ENCODE measurements around the gene MUC22.
"Not testable (repeated sequence)": the region's sequence is repeated elsewhere in the genome, so short reads cannot be mapped to it uniquely, and the experiment has no call there.

The MUC22 gene

DNA sequence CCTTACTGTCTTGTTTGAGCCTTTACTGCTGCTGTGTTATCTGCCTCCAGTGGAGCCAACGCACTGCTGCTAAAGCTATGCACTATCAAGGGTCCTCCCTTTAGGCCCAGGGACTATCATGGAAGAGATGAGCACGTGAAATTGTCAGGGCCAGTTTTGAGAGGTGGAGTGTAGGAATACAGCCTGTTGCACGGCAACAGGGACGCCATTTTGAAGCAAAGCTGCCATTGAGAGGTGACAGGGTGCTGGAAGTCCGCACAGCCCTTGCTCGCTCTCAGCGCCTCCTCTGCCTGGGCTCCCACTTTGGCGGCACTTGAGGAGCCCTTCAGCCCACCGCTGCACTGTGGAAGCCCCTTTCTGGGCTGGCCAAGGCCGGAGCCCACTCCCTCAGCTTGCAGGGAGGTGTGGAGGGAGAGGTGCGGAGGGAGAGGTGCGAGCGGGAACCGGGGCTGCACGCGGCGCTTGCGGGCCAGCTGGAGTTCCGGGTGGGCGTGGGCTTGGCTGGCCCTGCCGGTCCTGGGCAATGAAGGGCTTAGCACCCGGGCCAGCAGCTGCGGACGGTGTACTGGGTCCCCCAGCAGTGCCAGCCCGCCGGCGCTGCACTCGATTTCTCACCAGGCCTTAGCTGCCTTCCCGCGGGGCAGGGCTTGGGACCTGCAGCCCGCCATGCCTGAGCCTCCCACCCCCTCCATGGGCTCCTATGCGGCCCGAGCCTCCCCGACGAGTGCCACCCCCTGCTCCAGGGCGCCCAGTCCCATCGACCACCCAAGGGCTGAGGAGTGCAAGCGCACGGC, 10.0 kb upstream of the MUC22 start:
- DNase-seq, result not testable (repeated sequence)

DNA sequence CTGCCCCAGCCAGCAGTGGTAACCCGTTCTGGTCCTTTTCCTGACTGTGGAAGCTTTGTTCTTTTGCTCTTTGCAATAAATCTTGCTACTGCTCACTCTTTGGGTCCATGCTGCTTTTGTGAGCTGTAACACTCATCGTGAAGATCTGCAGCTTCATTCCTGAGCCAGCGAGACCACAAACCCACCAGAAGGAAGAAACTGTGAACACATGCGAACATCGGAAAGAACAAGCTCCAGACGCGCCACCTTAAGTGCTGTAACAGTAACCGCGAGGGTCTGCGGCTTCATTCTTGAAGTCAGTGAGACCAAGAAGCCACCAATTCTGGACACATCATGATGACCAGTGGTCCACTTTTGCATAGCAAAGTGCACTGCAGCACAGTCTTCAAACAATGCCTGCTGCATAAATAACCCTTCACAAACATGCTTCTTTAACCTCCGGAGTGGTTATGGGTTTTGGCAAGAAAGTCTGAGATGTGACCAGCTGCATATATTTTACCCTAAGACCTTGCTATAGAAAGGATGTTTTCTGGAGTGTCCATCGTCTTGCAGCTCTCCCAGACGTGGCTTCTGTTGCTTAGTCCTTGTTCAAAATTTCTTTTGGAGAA, 8.9 kb upstream of the MUC22 start:
- no peak for DNase-seq

GRCh38 chr6:31002471-31002870, 7.8 kb upstream of the MUC22 start:
- no peak for DNase-seq

DNA sequence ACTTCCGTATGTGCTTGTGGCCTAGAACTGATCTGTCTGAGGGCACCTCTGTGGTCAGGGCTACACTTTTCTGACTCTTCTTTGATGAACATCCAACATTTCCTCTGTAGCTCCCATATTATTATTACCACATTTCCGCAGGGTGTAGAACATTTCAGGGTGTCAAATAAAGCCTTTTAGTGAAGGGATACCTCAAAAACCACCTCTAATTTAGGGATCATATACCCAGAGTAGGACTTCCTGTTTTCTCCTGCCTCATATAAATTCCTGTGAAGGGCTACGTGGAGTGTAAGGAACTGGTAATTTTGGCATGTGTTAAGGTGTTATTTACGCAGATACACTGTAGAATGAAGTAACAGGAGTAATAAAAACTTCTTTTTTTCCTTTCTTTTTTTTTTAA, 5.5 kb upstream of the MUC22 start:
- DNase-seq, result no peak

GRCh38 chr6:31005249-31006020, 4.8 kb upstream of the MUC22 start:
- no peak for DNase-seq

DNA sequence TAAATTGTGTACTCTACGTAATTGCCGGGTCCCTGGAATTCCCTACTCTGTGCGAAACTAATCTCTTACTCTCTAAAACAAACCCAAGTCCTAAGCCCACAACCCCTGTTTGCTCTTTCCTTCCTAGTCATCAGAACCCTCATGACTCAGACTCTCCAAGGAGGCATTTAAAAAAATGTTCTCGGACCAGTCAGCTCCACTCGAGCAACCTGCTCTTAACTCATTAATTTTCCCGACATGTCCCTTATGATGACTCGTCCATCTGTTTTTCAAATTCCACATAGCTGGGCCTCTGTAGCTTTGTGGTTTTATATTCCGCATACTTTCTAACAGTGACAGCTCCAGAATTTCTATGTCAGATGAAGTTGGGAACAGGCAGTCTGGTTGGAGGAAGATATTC, 2.6 kb upstream of the MUC22 start:
- peak; percentile 95 for DNase-seq

DNA sequence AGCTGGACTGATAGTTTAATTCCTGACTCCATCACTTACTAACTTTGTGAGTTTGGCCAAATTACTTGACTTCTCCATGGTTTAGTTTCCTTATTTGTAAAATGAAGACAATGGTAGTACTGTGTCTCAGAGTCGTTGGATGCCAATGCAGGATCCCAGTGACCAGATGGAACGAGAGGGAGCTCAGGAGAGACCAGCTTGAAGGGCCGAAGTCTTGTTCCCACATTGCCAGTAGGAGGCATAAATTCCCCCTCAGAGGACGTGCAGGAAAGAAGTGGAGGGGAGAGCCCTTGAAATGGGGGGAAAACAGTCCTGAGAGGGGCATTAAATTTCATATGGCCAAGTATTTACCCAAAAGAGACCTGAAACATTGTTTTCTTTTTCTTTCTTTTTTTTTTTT, 2.1 kb upstream of the MUC22 start:
- DNase-seq, result no peak

DNA sequence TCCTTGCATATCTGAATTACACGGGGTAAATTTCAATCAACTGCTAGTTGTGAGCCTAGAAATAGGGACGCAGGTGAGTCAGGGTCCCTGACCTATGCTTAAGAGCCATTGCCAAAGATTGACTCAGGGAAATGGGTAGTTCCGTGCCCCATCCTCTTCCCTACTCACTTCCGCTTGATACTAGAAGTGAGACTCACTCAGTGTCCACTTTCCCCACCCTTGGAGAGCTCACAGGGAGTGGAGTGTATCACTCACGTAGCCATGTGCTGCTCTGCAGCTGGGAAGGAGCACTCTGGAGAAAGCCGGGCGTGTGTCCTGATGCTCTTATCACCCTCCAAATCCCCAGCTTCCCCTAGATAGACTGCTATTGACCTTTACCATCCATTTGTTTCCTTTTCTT, 543 bp upstream of the MUC22 start:
- no peak for DNase-seq

- no peak for DNase-seq
Measured at GRCh38 chr6:31011153-31011552, 879 bp downstream of the MUC22 start.

GRCh38 chr6:31016659-31017299, 6.5 kb downstream of the MUC22 start:
- DNase-seq, result no peak

DNA sequence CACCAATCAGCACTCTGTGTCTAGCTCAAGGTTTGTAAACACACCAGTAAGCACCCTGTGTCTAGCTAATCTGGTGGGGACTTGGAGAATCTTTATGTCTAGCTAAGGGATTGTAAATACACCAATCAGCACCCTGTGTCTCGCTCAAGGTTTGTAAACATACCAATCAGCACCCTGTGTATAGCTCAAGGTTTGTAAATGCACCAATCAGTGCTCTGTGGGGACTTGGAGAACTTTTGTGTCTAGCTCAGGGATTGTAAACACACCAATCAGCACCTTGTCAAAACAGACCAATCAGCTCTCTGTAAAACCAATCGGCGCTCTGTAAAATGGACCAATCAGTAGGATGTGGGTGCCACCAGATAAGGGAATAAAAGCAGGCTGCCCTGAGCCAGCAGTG, 7.2 kb downstream of the MUC22 start:
- DNase-seq, result not testable (repeated sequence)

DNA sequence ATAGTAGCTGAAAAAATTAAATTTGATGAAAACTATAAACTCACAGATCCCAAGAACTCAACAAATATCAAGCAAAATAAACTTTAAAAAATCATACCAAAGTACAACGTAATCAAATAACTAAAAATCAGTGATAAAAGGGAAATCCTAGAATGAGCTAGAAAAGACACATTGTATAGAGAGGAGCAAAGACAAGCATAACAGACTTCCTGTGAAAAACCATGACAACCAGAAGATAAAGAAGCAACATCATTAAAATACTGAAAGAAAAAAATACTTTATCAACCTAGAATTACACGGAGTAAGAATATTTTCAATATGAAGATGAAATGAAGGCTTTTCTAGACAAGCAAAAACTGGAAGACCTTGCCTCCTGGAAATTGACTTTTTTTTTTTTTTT, 9.8 kb downstream of the MUC22 start:
- DNase-seq, result no peak

DNA sequence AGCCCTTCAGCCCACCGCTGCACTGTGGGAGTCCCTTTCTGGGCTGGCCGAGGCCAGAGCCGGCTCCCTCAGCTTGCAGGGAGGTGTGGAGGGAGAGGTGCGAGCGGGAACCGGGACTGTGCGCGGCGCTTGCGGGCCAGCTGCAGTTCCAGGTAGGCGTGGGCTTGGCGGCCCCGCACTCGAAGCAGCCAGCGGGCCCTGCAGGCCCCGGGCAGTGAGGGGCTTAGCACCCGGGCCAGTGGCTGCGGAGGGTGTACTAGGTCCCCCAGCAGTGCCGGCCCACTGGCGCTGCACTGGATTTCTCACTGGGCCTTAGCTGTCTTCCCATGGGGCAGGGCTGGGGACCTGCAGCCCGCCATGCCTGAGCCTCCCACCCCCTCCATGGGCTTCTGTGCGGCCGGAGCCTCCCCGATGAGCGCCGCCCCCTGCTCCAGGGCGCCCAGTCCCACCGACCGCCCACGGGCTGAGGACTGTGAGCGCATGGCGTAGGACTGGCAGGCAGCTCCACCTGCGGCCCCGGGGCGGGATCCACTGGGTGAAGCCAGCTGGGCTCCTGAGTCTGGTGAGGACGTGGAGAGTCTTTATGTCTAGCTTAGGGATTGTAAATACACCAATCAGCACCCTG, 10.5 kb downstream of the MUC22 start:
- not testable (repeated sequence) for DNase-seq

DNA sequence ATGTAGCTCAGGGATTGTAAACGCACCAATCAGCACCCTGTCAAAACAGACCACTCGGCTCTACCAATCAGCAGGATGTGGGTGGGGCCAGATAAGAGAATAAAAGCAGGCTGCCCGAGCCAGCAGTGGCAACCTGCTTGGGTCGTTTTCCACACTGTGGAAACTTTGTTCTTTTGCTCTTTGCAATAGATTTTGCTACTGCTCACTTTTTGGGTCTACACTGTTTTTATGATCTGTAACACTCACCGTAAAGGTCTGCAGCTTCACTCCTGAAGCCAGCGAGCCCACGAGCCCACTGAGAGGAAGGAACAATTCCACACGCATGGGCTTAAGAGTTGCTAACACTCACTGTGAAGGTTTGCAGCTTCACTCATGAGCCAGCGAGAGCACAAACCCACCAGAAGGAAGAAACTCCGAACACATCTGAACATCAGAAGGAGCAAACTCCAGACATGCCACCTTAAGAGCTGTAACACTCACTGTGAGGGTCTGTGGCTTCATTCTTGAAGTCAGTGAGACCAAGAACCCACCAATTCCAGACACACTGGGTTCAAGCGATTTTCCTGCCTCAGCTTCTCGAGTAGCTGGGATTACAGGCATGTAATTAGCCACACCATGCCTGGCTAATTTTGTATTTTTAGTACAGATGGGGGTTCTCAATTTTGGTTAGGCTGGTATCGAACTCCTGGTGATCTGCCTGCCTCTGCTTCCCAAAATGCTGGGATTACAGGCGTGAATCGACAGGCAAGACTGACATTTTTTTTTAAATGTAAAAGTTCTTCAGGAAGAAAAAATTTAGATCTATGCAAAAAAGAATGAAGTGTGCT, 11.6 kb downstream of the MUC22 start:
- DNase-seq, result not testable (repeated sequence)

- DNase-seq, result no peak
Measured at GRCh38 chr6:31025595-31025994, 15.3 kb downstream of the MUC22 start.

GRCh38 chr6:31031095-31031494, 20.8 kb downstream of the MUC22 start:
- no peak for DNase-seq

- DNase-seq, result no peak
Measured at GRCh38 chr6:31033075-31033474, 22.8 kb downstream of the MUC22 start.

GRCh38 chr6:31035862-31036497, 25.7 kb downstream of the MUC22 start:
- no peak for DNase-seq

DNA sequence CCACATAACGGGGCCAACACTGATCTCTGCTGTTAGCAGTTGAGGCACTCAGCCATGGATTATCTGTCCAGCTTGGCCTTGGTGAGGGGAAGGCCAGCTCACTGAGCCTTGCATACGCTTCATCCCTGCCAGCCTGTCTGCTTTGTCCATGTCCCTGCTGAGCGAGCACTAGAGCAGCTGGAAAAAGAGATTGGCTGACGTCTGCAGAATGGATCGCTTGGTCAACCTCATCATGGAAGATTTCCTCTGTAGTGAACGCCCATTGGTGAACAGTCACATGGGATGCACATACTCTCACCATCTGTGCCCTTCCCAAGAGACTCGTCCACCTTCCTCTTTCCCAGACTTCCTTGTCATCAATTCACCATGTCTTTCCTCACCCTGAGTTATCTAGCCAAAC, 26.9 kb downstream of the MUC22 start:
- no peak for DNase-seq

DNA sequence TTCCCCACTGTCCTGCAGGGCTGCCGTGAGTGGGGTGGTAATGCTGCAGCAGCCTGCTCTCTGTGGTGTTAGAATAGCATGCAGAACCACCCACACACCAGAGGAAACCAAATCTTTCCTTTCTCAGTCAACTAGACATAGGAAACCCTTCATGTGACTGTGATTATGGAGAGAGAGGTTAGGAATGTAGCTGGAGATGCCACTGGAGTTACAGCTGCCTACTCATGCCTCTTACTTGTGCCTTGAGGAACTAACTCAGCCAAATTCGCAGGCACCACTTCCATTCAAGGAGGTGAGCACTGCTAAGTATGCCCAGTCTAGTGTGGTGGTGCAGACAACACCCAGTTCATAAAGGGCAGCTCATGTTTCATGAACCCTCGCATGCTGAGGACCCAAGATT, 27.4 kb downstream of the MUC22 start:
- peak; percentile 73 for DNase-seq

DNA sequence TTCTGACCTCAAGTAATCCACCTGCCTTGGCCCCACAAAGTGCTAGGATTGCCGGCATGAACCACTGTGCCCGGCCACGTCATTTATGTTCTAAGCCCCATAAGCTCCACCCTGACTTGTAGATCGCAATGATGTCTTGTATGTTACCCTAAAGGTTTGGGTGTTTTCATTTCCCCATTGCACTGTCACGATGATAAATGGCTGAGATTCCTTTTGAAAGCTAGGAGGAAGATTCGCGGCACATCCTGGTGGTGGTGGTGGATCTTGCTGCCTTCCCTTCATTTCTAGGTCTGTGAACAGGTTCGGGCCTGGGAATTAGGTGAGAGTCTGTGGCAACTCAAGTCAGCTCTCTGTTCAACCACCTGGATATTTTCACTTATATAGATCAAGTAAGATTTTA, 28.3 kb downstream of the MUC22 start:
- DNase-seq, result no peak

DNA sequence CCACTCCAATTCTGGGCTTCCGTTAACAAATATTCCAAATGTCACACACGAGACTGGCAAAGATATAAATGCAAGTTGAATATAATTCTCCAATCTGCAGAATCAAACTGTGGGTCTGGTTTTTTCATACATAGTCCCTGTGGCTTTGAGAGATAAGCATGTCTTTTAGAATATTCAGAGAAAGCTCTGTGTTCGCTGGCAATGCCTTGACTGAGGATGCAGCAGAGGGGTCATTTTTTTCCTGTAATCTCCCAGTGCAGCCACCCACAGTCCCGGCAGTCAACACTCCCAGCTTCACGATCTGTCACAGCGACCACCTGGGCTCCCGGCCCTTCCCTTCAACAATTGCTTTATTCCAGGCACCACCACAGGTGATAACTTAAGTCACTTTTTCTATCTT, 30.5 kb downstream of the MUC22 start:
- no peak for DNase-seq
